ENCODE data around the gene IFRD2.

Gene IFRD2

DNA sequence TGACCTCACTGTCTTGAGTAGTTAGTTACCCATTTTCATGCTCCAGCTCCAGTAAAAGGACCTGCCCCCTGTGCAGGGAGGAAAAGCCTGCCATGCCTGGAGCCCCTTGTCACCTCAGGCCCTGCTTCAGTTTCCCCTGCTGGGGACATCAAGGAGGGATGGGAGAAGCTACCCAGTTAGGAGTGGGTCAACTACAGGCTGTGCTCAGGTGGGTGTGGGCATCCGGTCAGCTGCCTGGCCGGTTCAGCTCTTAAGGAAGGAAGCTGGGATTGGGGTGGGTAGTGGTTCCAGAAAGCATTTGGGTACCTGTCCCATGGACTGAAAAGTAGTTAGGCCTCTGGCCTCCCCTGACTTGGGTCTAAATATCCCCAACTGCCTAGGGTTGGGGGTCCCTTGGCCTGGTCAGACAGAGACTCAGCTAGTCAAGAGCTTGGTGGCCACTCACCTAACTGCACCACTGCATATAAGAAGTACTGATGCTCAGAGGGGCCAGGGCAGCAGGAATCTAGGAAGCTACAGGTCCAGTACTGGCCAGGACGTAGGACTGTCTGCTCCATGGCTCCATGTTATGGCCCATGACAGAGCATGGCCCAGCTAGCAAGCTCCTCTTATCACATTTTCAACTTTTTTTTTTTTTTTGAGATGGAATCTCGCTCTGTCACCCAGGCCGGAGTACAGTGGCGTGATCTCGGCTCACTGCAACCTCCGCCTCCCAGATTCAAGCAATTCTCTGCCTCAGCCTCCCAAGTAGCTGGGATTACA lies 12.8 kb downstream of the IFRD2 start:
- no peak for DNase-seq (ENCODE audit: low read depth in 2 of 2)
- H3K4me3 ChIP-seq (replicated peaks in 1 of 2; ENCODE audit: low read depth in 2 of 2, low read length in 2 of 2) = no peak overlapping the region
- TF ChIP-seq, protein P1, sequence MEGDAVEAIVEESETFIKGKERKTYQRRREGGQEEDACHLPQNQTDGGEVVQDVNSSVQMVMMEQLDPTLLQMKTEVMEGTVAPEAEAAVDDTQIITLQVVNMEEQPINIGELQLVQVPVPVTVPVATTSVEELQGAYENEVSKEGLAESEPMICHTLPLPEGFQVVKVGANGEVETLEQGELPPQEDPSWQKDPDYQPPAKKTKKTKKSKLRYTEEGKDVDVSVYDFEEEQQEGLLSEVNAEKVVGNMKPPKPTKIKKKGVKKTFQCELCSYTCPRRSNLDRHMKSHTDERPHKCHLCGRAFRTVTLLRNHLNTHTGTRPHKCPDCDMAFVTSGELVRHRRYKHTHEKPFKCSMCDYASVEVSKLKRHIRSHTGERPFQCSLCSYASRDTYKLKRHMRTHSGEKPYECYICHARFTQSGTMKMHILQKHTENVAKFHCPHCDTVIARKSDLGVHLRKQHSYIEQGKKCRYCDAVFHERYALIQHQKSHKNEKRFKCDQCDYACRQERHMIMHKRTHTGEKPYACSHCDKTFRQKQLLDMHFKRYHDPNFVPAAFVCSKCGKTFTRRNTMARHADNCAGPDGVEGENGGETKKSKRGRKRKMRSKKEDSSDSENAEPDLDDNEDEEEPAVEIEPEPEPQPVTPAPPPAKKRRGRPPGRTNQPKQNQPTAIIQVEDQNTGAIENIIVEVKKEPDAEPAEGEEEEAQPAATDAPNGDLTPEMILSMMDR (IDR thresholded peaks at IDR 0.05; ENCODE audit: low read depth, low read length) = no peak

DNA sequence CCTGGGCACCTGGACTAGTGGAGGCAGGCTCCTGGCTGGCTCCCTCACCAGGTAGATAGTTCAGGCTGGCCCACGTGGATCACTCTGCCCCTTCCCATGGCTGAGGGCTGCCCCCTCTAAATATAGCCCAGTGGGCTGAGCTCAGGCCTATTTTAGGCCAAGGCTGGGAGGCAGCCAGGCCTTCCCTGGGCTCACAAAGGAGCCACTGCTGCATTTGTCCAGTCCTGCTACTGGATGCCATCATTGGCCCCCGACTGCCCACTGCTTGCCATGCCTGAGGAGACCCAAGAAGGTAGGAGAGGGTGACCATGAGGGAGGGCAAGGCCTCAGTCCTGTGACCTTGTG lies 13.4 kb downstream of the IFRD2 start, which contains the start of gene LSMEM2:
LSMEM2 (plus strand) TSS at position 208 of the 345 bp plus-strand sequence; CDS start at position 235, 27 bp downstream.
- H3K4me3 ChIP-seq (replicated peaks in 1 of 2; ENCODE audit: low read depth in 2 of 2, low read length in 2 of 2) = no peak within 1 kb of the TSS
- no peak for DNase-seq (ENCODE audit: low read depth in 2 of 2)
- TF ChIP-seq, protein P1 (IDR thresholded peaks at IDR 0.05; ENCODE audit: low read depth, low read length) = no peak

DNA sequence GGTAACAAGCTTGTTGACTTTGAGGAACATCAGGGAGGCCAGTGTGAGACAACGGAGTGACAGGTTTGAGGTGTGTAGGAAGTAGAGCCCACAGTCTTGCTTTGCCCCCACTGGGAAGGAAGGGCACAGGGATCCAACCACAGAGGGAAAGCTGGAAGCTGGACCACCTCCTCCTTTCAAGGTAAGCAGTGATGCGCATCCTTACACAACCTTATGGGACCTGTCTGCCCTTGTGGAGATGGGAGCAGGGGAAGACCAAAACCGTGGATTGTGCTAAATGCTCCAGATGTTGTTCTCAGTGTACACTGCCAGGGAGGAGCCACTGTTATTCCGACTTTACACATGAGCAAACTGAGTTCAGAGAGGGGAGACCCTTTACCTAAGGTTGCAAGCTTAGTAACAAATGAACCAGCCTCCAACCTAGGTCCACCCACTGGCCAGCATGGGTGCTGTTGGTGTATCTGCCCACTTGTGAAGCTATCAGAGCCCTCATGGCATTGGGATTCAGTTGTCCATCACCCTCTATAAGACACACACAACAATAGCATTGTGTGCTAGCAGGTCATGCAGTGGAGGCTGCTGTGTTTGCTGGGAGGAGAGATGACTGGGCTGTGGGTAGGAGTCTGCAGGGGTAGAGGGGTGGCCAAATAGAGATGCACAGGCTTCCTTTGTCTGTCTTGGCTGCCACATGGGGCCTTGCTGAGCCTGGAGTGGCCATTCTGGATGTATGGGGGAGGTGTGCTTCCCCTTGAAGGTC lies 13.9 kb downstream of the IFRD2 start:
- no peak for DNase-seq (ENCODE audit: low read depth in 2 of 2)
- TF ChIP-seq, protein P1 (IDR thresholded peaks at IDR 0.05; ENCODE audit: low read depth, low read length) = no peak
- H3K4me3 ChIP-seq (replicated peaks in 1 of 2; ENCODE audit: low read depth in 2 of 2, low read length in 2 of 2) = no peak overlapping the region

DNA sequence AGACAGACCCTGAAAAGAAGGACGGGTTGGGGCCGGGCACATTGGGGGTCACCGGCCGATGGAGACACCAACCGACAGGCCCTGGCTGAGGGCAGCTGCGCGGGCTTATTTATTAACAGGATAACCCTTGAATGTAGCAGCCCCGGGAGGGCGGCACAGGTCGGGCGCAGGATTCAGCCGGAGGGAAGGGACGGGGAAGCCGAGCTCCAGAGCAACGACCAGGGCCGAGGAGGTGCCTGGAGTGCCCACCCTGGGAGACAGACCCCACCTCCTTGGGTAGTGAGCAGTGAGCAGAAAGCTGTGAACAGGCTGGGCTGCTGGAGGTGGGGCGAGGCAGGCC lies 15.5 kb downstream of the IFRD2 start:
- H3K4me3 ChIP-seq (replicated peaks in 1 of 2; ENCODE audit: low read depth in 2 of 2, low read length in 2 of 2) = no peak overlapping the region
- DNase-seq (ENCODE audit: low read depth in 2 of 2) = no peak
- TF ChIP-seq, protein P1 (IDR thresholded peaks at IDR 0.05; ENCODE audit: low read depth, low read length) = no peak

DNA sequence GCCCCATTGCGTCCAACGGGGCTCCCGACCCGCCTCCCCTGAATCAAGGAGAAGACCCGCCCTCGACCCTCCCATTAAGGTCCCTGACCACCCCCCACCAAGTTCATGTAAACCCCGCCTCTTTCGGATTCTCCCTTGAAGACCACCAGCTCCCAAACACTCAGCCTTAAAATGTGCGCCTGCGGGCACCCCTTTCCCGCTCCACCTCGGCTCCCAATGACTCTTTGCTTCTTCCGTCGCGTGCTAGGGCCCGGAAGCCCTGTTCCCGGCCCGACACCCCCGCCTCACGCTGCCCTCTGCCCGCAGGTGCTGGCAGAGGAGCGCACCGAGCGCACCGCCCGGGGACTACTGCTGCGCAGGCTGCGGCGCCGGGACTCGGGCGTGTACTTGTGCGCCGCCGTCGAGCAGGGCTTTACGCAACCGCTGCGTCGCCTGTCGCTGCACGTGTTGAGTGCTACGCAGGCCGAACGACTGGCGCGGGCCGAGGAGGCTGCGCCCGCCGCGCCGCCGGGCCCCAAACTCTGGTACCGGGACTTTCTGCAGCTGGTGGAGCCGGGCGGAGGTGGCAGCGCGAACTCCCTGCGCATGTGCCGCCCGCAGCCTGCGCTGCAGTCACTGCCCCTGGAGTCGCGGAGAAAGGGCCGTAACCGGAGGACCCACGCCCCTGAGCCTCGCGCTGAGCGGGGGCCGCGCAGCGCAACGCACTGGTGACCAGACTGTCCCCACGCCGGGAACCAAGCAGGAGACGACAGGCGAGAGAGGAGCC lies 16.1 kb downstream of the IFRD2 start:
- TF ChIP-seq, protein P1 (IDR thresholded peaks at IDR 0.05; ENCODE audit: low read depth, low read length) = no peak
- no peak overlapping the region for H3K4me3 ChIP-seq (replicated peaks in 1 of 2; ENCODE audit: low read depth in 2 of 2, low read length in 2 of 2)
- DNase-seq (ENCODE audit: low read depth in 2 of 2) = no peak

DNA sequence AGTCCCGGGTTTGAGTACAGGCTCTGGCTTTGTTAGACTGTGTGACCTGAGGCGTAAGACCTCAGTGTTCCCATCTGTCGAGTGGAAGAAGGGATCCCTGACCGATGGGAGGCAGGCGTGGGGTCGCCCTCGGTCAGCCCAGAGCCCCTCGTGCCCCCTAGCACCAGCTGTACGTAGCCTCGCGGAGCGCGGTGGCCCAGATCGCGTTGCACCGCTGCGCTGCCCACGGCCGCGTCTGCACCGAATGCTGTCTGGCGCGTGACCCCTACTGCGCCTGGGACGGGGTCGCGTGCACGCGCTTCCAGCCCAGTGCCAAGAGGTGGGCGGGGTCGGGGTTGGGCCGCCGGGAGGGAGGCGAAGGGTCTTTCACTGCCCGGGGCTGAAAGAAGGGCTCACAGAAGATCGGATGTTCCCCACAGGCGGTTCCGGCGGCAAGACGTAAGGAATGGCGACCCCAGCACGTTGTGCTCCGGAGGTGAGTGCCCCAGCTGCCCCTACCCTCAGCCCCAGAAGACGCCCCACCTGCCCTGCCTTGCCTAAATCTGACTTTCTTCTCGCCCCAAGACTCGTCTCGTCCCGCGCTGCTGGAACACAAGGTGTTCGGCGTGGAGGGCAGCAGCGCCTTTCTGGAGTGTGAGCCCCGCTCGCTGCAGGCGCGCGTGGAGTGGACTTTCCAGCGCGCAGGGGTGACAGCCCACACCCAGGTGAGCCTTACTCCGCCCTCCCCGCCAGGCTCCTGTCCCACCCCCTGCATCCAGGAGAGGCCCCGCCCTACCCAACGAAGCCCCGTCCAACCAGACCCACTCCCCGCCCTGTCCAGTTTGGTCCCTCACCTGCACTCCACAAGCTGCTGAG lies 16.9 kb downstream of the IFRD2 start:
- H3K4me3 ChIP-seq (replicated peaks in 1 of 2; ENCODE audit: low read depth in 2 of 2, low read length in 2 of 2) = no peak overlapping the region
- no peak for DNase-seq (ENCODE audit: low read depth in 2 of 2)
- TF ChIP-seq, protein P1 (IDR thresholded peaks at IDR 0.05; ENCODE audit: low read depth, low read length) = no peak
